GM21717 (cell line): ENCODE measurements around the gene SND1.
"Not testable (repeated sequence)": the region's sequence is repeated elsewhere in the genome, so short reads cannot be mapped to it uniquely, and the experiment has no call there.

ENCODE experiments used
- ATAC-seq: cut with Tn5 transposase; IDR thresholded peaks from one replicate; pipeline ENCODE4 v1.9.1; 2021; ENCODE audit warnings: mild to moderate bottlenecking, moderate library complexity; ENCODE audit not compliant: unreplicated experiment

The SND1 gene

DNA sequence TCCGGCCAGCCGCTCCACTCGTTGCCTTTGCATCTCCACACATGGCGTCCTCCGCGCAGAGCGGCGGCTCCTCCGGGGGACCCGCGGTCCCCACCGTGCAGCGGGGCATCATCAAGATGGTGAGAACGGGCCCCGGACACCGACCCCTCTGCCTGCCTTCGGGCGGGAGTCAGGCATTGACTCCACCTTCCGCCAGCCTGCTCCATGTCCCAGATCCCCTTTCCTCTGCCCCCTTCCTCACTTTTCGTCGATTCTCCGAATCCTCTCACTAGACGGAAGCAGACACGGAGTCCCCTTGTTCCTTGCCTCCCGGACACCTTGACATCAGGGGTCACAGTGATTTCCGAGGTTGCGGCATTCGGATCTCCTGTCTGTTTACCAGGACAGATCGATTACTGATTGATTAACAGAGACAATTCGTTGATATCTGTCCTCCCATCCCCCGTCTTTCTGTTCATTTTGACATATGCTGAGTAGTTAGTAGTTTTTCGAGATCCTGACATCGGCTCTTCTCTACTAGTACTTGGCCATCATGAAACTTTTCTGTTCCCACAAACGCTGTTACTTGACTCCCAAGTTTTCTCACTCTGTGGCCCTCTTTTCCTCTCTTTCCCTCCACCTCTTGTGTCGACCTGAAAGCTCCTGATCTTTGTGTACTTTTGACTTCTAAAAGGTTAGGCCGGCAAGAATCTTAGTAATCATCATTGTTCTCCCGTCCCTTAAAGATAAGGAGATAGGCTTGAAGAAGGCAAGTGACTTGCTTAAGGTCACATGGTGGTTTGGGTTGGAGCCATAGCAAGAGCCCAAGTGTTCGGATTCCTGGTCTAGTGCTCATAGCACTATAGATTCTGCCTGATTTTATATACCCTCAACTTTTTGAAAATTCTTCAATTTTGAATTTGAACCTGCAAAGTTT, 597 bp downstream of the SND1 start:
- ATAC-seq = peak; percentile 15

GRCh38 chr7:127653396-127653795, 1.4 kb downstream of the SND1 start:
- ATAC-seq = no peak

- no peak for ATAC-seq
Measured at GRCh38 chr7:127654404-127655394, 2.7 kb downstream of the SND1 start.

DNA sequence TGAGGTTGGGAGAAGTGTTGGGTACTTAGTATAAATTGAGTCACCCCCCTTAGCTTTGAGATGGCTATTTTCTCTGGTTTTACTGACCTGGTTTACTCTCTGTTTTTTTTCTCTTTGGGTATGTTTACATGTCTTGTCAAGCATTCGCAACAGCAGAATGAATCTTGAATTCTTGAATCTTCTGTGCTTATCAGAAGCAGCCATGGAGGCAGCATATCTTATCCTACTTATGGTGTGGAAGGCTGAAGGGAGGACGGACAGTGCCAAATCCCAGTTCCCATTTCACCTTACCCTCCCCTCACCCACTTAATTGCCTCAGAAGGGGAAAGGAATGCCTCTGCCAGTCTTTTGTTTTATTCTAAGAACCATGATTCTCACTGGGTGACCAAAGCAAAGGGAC, 3.7 kb downstream of the SND1 start:
- ATAC-seq = no peak

DNA sequence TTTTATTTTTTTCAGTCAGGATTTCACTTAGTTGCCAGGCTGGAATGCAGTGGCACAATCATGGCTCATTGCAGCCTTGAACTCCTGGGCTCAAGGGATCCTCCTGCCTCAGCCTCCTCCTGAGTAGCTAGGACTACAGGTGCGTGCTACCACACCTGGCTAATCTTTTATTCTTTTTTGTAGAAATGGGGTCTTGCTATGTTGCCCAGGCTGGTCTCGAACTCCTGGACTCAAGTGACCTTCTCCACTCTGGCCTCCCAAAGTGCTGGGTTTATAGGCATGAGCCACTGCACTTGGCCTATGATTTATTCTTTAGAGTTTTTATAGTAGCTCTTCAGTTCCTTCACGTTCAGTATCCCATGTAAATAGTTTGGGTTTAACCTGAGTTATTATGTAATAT, 5.5 kb downstream of the SND1 start:
- ATAC-seq = no peak

DNA sequence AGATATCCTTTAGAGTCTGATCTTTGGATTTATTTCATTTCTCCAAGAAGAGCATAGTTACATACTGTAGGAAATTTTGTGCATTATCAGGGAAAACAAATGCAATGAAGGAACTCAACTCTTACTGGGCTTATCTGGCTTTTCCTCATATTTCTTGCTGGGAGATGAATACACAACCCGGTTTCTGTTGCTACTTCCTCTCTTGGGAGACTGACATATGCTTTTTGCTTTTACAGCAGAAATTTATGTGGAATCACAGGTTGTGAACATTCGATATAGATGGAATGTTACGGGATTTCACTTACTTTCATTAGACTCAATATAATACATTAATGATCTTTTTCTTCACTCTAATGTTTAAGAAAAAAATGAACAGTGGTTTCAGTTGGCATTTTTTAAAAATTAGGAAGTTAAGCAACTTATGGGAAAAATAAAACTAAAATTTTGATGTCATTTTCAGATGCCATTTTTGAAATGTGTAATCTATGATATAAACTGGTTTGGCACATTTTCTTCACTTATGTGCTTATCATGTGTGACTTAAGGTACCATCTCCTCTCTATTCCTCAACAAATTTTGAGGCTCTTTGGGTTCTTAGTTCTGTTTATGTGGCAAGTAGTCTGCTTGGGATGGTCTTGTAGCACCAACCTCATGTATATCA, 7.1 kb downstream of the SND1 start:
- no peak for ATAC-seq

DNA sequence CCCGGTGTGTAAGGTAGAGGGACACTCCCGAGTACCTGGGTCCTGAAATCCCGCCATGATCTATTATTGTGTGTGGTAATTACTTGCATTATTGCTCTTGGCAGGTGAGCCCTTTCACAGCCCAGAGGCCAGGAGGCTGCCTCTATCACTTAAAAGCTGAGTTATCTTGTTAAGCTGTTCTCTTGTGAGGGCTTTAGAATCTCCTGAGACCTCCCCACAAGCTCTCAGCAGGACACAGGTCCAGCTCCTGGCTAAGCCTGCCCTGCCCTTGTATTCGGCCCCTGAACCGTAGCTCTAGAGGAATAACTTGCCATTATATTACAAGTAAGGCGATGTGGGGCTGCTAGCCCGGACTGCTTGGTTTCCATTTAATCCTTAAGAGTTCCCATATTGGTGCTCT, 13.9 kb downstream of the SND1 start:
- no peak for ATAC-seq

DNA sequence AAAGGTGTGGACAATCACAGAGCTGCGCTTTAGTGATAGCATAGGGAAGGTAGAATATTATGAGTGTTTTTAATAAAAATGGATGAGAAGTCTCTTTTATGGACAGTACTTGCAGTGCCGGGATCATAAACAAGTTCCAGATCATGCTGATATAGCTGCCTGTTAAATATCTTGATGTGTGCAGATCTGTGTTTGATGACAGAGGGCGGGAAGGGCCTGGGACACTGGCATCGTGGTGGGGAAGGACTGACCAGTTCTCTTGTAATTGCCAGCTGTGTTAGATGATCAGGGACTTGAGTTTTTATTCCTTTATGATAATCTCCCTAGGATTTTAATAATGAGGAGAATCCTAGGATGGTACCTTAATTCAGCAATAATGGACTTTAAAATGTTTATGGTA, 14.6 kb downstream of the SND1 start:
- no peak for ATAC-seq

GRCh38 chr7:127667017-127667670, 15.2 kb downstream of the SND1 start:
- ATAC-seq = no peak

GRCh38 chr7:127667759-127668530, 16.0 kb downstream of the SND1 start:
- ATAC-seq = no peak

- no peak for ATAC-seq
Measured at GRCh38 chr7:127671341-127671740, 19.3 kb downstream of the SND1 start.

DNA sequence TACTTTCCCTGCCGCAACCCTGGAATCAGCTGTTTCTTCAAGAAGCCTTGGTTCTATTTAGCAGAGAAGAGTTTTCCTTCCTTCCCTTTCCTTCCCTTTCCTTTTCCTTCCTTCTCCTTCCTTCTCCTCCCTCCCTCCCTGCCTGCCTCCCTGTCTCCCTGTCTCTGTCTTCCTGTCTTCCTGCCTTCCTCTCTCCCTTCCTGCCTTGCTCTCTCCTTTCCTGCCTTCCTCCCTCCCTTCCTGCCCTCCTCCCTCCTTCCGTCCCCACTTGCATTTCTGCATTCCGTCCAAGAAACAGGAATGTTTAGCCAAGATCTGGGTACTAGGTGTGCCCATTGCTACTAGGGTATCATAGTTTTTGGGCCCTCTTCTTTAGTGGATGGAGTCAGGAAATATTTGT, 21.9 kb downstream of the SND1 start:
- no peak for ATAC-seq

GRCh38 chr7:127674361-127674760, 22.4 kb downstream of the SND1 start:
- no peak for ATAC-seq

GRCh38 chr7:127674923-127675322, 22.9 kb downstream of the SND1 start:
- not testable (repeated sequence) for ATAC-seq

DNA sequence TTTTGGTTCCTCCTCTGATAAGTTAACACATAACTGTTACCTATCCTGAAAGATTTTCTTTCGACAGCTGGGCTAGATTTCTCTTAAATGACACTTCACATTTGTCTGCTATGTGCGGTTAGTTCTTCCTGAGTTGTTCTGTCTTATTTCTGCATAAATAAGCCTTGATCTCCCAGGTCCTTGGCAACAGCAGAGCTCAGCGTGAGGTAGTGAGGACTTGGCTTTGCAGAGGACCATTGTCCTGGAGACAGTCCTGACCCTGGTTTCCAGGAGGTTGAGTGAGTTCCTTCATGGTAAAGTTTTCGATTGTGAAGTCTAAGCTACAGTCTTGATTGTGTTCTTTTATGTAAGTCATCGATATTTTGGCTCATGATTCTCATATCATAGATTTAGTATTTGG, 23.7 kb downstream of the SND1 start:
- no peak for ATAC-seq

- no peak for ATAC-seq
Measured at GRCh38 chr7:127677433-127678230, 25.6 kb downstream of the SND1 start.

DNA sequence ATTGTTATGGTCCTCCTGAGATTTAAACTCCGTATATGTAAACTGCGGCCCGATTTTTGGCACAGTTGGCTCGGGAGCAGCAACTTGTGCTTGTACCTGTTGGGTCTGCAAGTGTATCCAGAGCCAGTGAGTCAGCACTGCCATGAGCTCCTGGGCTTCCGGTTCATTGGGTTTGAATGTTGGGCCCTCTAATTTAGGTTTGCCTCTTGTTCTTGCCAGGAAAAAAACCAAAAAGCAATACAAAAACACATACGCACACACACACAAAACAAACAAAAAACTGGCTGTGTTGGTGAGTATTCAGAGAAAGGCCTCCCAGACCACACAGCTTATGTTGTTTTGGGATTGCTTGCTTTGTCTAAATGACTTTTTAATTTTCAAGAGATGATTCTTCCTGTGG, 26.3 kb downstream of the SND1 start:
- no peak for ATAC-seq

- ATAC-seq = peak; percentile 87
Measured at GRCh38 chr7:127678947-127679346, 27.0 kb downstream of the SND1 start.

GRCh38 chr7:127680983-127681382, 29.0 kb downstream of the SND1 start:
- ATAC-seq = no peak
